ENCODE results near the gene PTGIR. TPM values are rescaled to one million over a fixed set of nuclear protein-coding genes. Genes with fewer than 3 reads are reported as not detected.

PTGIR gene
- total and polyA plus RNA-seq, 4 donors, result 7.8 to 37.0 (median 11.4) TPM

- Histone ChIP-seq H3K4me1 (ENCODE audit: control insufficient read depth in 5 of 5, insufficient read depth in 5 of 5, low read length in 5 of 5) (peaks cover 8 to 61% (median 26%) of the 10 kb centered on the region in 5 donors), H3K36me3 (ENCODE audit: control insufficient read depth in 4 of 4, insufficient read depth in 4 of 4, low read length in 4 of 4) (no peaks in the 10 kb centered on the region), H3K27me3 (ENCODE audit: control insufficient read depth in 3 of 3, insufficient read depth in 3 of 3, low read length in 2 of 3) (peaks cover 0 to 5% (median 0%) of the 10 kb centered on the region in 3 donors), H3K27ac (ENCODE audit: low read depth in 1 of 2, low read length in 1 of 2) (peak overlapping the region; percentile 38 to 83), H3K4me3 (no peak overlapping the region), H3K9ac (ENCODE audit: insufficient read depth in 1 of 2, low read length in 2 of 2) (peak overlapping the region in 1 of 2 donors; percentile 58), H3K9me3 (ENCODE audit: control insufficient read depth in 4 of 4, insufficient read depth in 3 of 4, low read length in 3 of 4) (no peaks in the 10 kb centered on the region)
- 72 to 75% methylated on average over 12 of the region's 12 CpGs for WGBS, 2 donors
- no peak for TF ChIP-seq CTCF (IDR thresholded peaks at IDR 0.05; ENCODE audit: control extremely low read depth, extremely low read depth)
- no peak for DNase-seq
- no peak for ATAC-seq (ENCODE audit: insufficient read depth, low FRiP score)
Observed at GRCh38 chr19:46625731-46626130, 842 bp upstream of the PTGIR start.

- TF ChIP-seq CTCF (IDR thresholded peaks at IDR 0.05; ENCODE audit: control extremely low read depth, extremely low read depth), result no peak
- DNase-seq (no peak), ATAC-seq (ENCODE audit: insufficient read depth, low FRiP score) (no peak)
- Histone ChIP-seq H3K4me1 (ENCODE audit: control insufficient read depth in 5 of 5, insufficient read depth in 5 of 5, low read length in 5 of 5) (peaks cover 8 to 66% (median 26%) of the 10 kb centered on the region in 5 donors), H3K27me3 (ENCODE audit: control insufficient read depth in 3 of 3, insufficient read depth in 3 of 3, low read length in 2 of 3) (peaks cover 0 to 5% (median 0%) of the 10 kb centered on the region in 3 donors), H3K27ac (ENCODE audit: low read depth in 1 of 2, low read length in 1 of 2) (peak overlapping the region in 1 of 2 donors; percentile 30), H3K9me3 (ENCODE audit: control insufficient read depth in 4 of 4, insufficient read depth in 3 of 4, low read length in 3 of 4) (no peaks in the 10 kb centered on the region), H3K4me3 (peak overlapping the region; percentile 15), H3K36me3 (ENCODE audit: control insufficient read depth in 4 of 4, insufficient read depth in 4 of 4, low read length in 4 of 4) (no peaks in the 10 kb centered on the region), H3K9ac (ENCODE audit: insufficient read depth in 1 of 2, low read length in 2 of 2) (peak overlapping the region in 1 of 2 donors; percentile 28)
- WGBS, 2 donors, result 87 to 93% methylated on average over 33 to 35 of the region's 35 CpGs
Observed at GRCh38 chr19:46623915-46624502, 880 bp downstream of the PTGIR start.

GRCh38 chr19:46622118-46622446 is 2.8 kb downstream of the PTGIR start:
- ATAC-seq (ENCODE audit: insufficient read depth, low FRiP score) (no peak), DNase-seq (no peak)
- Histone ChIP-seq H3K4me3 (no peak overlapping the region), H3K9ac (ENCODE audit: insufficient read depth in 1 of 2, low read length in 2 of 2) (peak overlapping the region in 1 of 2 donors; percentile 11), H3K36me3 (ENCODE audit: control insufficient read depth in 4 of 4, insufficient read depth in 4 of 4, low read length in 4 of 4) (no peaks in the 10 kb centered on the region), H3K9me3 (ENCODE audit: control insufficient read depth in 4 of 4, insufficient read depth in 3 of 4, low read length in 3 of 4) (no peaks in the 10 kb centered on the region), H3K27me3 (ENCODE audit: control insufficient read depth in 3 of 3, insufficient read depth in 3 of 3, low read length in 2 of 3) (peaks cover 0 to 5% (median 0%) of the 10 kb centered on the region in 3 donors), H3K27ac (ENCODE audit: low read depth in 1 of 2, low read length in 1 of 2) (no peak overlapping the region), H3K4me1 (ENCODE audit: control insufficient read depth in 5 of 5, insufficient read depth in 5 of 5, low read length in 5 of 5) (peaks cover 8 to 76% (median 23%) of the 10 kb centered on the region in 5 donors)
- 53 to 54% methylated on average over 7 of the region's 7 CpGs for WGBS, 2 donors
- TF ChIP-seq CTCF (IDR thresholded peaks at IDR 0.05; ENCODE audit: control extremely low read depth, extremely low read depth), result no peak
